Naive B cell (primary cell): Measurements from ENCODE around the gene LTO1. TPM values are rescaled to one million over a fixed set of nuclear protein-coding genes. Genes with fewer than 3 reads are reported as not detected.

Experiments
- ATAC-seq, 2 donors: fragments of 150-1000 bp; cut with Tn5 transposase; 2 replicates each; pipeline ENCODE4 v1.10.0; 2021; ENCODE audit warnings: low read depth in 2 of 2, mild to moderate bottlenecking in 2 of 2, moderate library complexity in 2 of 2
- DNase-seq: peaks from one replicate; pipeline ENCODE4 v3.0.0; 2022
- H3K27ac Mint-ChIP-seq, 6 donors: one replicate each; pipeline ENCODE4 v1.8.0; 2020 to 2022; ENCODE audit warnings: mild to moderate bottlenecking in 6 of 6, mixed read lengths in 6 of 6, moderate library complexity in 5 of 6, inconsistent platforms in 2 of 6
- H3K27me3 Mint-ChIP-seq, 3 donors: one replicate each; pipeline ENCODE4 v1.8.0; 2021 to 2022; ENCODE audit warnings: mixed read lengths in 3 of 3, mild to moderate bottlenecking in 1 of 3
- H3K36me3 Mint-ChIP-seq, 2 donors: one replicate each; pipeline ENCODE4 v1.8.0; 2020 to 2022; ENCODE audit warnings: mixed read lengths in 2 of 2, inconsistent platforms in 1 of 2, mild to moderate bottlenecking in 1 of 2
- H3K4me1 Mint-ChIP-seq, 3 donors: one replicate each; pipeline ENCODE4 v1.8.0; 2020 to 2022; ENCODE audit warnings: mixed read lengths in 3 of 3, inconsistent platforms in 1 of 3, mild to moderate bottlenecking in 1 of 3, moderate library complexity in 1 of 3
- H3K4me3 Mint-ChIP-seq, 8 donors: one replicate each; pipeline ENCODE4 v1.8.0; 2020 to 2022; ENCODE audit warnings: mild to moderate bottlenecking in 8 of 8, mixed read lengths in 8 of 8, moderate library complexity in 8 of 8, inconsistent platforms in 2 of 8
- H3K9me3 Mint-ChIP-seq, 7 donors: one replicate each; pipeline ENCODE4 v1.8.0; 2020 to 2022; ENCODE audit warnings: mixed read lengths in 7 of 7, mild to moderate bottlenecking in 5 of 7, inconsistent platforms in 2 of 7, moderate library complexity in 1 of 7
- polyA plus RNA-seq, 6 donors: library from polyadenylated mRNA; unstranded; fragments of 300-500 nt; fragmentation: Illumina TruSeq; gene quantifications; one replicate each; pipeline ENCODE4 v1.2.3, GENCODE V29; 2021; ENCODE audit warnings: low read depth in 6 of 6

Gene LTO1, protein sequence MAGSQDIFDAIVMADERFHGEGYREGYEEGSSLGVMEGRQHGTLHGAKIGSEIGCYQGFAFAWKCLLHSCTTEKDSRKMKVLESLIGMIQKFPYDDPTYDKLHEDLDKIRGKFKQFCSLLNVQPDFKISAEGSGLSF
- 10 to 100 TPM; 15.9 to 26.9 (median 16.8) TPM for polyA plus RNA-seq

DNA sequence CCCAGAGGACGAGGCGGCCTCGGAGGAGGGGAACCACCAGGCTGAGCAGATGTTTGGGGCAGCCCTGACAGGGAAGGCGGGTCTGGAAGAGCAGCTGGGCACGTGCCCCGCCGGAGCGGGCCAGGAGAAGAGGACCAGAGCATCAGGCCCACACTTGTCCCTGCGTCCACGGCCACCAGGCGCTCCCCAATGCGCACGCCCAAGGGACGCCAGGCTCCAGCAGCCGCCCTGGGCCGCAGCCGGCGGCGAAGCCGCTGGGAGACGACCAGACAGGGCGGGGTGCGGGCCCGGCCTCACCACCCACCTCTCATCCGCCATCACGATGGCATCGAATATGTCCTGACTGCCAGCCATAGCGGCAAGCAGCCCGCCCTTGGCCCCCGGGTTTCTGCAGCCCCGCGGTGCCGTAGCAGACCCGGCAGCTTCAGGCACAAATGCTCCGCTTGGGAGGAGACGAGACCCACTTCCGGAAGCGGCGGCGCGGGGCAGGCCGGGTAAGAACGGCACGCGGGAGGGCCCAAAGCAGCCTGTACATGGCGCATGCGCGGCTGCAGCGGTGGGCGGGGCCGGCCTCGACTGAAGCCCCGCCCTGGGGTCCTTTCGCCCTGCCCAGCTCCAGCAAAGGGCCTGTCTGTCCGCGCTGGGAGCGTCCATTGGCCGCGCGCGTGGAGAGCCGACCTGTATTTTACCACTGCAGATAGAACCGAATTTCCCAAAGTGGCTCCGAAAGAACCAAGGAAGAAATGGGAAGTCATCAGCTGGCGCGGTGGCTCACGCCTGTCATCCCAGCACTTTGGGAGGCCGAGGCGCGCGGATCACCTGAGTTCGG is at the start of gene LTO1:
LTO1 (minus strand) TSS at position 468 of the 829 bp plus-strand sequence; CDS start at position 354, 114 bp downstream.
- peak within 1 kb of the TSS; percentile 94 to 99 (median 96) for H3K4me3 Mint-ChIP-seq
- peaks cover 0 to 3% (median 0%) of the 10 kb centered on the region in 3 donors for H3K27me3 Mint-ChIP-seq
- H3K9me3 Mint-ChIP-seq: no peaks in the 10 kb centered on the region
- DNase-seq (peak; percentile 94), ATAC-seq (peak; percentile 93 to 94)
- peak within 1 kb of the TSS; percentile 85 to 98 (median 95) for H3K27ac Mint-ChIP-seq
- no peaks in the 10 kb centered on the region for H3K36me3 Mint-ChIP-seq
- peaks cover 20 to 46% (median 37%) of the 10 kb centered on the region in 3 donors for H3K4me1 Mint-ChIP-seq

DNA sequence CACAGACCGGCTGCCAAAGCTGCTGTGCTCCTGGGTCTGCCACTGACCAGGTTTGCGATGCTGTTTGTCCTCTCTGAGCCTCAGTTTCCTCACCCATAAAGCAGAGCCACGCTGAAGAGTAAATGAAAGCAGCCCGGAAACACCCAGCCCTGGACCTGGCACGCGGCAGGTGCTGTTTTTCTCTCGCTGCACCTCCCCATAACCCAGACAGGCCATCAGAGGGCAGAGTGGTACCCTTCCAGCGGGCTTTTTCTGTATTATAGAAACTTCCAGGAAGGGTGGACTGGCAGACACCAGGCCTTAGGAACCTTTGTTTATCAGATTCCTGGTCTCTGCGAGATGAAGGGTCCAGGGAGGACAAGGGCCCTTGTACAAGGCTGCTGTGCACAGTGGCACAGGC is 46.6 kb upstream of the LTO1 start:
- ATAC-seq (no peak), DNase-seq (no peak)
- Mint-ChIP-seq H3K36me3 (no peaks in the 10 kb centered on the region), H3K9me3 (peaks cover 0 to 9% (median 0%) of the 10 kb centered on the region in 7 donors), H3K27me3 (peaks cover 58 to 84% (median 75%) of the 10 kb centered on the region in 3 donors), H3K4me3 (no peak overlapping the region), H3K4me1 (peaks cover 0 to 8% (median 4%) of the 10 kb centered on the region in 3 donors), H3K27ac (no peak overlapping the region)

DNA sequence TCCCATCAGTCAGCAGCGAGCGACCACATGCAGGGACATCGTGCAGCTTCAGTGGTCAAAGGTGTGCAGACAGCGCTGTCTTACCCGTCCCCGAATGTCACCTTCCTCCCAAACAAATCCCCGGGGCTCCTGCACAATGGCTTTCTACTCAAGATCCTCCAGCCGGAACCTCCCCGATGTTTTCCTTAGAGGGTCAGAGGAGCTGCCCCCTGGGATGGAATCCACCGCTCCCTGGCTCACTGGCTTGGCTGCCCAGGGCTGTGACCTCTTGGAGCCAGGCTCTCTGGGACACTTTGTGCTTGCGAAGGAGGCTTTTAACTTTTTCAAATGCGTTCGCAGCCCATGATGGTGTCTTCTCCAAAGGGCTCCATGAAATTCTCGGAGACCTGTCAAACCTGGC is 46.0 kb upstream of the LTO1 start:
- H3K27ac Mint-ChIP-seq: no peak overlapping the region
- DNase-seq (no peak), ATAC-seq (no peak)
- H3K4me1 Mint-ChIP-seq: peaks cover 0 to 8% (median 4%) of the 10 kb centered on the region in 3 donors
- H3K9me3 Mint-ChIP-seq: peaks cover 0 to 9% (median 0%) of the 10 kb centered on the region in 7 donors
- H3K27me3 Mint-ChIP-seq: peaks cover 57 to 78% (median 70%) of the 10 kb centered on the region in 3 donors
- no peaks in the 10 kb centered on the region for H3K36me3 Mint-ChIP-seq
- H3K4me3 Mint-ChIP-seq: no peak overlapping the region

DNA sequence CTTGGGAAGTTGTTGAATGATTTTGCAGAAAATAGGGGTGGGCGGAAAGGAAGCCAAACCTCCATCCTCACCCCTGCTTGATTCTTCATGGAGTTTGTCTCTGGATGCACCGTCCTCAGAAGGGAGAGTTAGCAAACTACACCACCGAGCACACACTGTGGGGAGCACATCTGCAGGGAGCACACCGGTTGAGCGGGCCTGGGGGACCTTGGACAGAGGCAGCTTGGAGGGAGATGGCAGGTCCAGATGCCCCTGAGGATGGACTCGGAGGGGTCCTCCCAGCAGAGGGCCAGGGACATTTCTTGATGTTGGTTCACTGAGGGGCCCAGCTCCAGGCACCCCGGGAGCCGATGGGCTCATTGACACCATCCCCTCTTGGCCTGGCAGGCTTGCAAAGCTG is 43.8 kb upstream of the LTO1 start:
- Mint-ChIP-seq H3K36me3 (no peaks in the 10 kb centered on the region), H3K27ac (no peak overlapping the region), H3K4me3 (no peak overlapping the region), H3K27me3 (peaks cover 42 to 70% (median 66%) of the 10 kb centered on the region in 3 donors), H3K4me1 (peaks cover 0 to 8% (median 4%) of the 10 kb centered on the region in 3 donors), H3K9me3 (peaks cover 0 to 9% (median 0%) of the 10 kb centered on the region in 7 donors)
- no peak for ATAC-seq
- DNase-seq: no peak

DNA sequence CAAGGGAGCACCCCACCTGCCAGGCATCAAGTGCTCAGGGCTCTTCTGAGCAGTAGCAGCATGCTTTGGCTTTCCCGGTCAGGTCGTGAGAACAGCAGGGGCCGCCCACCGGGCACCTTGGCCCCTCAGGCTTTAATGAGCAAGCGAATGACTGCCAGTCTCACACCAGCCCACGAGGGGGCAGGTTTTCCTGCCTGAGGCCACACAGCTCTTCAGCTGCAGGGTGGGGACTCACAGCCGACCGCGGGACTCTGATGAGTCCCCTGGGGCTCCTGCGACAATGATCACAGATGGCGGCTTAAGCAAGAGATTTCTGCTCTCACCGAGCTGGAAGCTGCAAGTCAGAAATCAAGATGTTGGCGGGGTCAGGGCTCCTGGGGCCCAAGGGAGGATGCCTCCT is 43.0 kb upstream of the LTO1 start:
- H3K27me3 Mint-ChIP-seq: peaks cover 42 to 65% (median 58%) of the 10 kb centered on the region in 3 donors
- peak; percentile 75 to 90 for ATAC-seq
- H3K36me3 Mint-ChIP-seq: no peaks in the 10 kb centered on the region
- H3K27ac Mint-ChIP-seq: no peak overlapping the region
- no peak overlapping the region for H3K4me3 Mint-ChIP-seq
- H3K4me1 Mint-ChIP-seq: peaks cover 0 to 8% (median 4%) of the 10 kb centered on the region in 3 donors
- peaks cover 0 to 9% (median 0%) of the 10 kb centered on the region in 7 donors for H3K9me3 Mint-ChIP-seq
- DNase-seq: peak; percentile 26

DNA sequence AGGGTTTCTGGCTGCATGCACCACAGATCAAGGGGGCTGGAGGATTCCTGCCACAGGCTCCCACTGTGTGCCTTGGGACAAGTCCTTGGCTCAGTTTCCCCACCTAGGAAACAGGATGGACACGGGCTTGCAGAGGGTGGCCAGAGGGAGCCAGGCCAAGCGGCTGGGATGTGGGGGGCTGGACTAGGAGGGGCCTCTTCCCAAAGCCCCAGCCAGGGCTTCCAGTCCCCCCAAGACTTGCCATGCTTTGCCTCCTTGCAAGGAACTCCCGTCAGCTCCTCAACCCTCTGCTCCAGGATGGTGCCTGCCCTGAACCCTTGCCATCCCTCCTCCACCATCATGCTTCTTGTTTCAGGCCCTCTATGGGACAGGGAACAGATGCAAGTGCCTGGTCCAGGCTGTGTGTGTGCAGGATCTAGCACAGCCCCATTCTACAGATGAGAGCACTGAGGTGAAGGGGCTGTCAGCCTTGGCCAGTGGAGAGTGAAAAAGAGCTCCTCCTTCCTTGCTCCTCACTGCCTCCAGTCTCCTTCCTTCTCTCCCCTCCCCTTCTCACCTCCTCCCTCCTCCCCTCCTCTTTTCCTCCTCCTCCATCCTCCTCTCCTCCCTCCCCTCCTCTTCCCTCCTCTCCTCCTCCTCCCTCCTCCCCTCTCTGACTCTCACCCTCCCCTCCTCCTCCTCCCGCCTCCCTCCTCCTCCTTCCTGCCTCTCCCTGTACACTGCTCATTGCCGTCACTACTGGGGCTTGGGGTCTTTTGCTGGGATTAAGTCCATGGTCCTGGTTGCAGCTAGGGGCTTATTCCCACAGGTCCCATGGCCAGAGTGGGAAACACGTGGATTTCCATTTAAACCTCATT is 42.0 kb upstream of the LTO1 start:
- Mint-ChIP-seq H3K4me1 (peaks cover 3 to 11% (median 6%) of the 10 kb centered on the region in 3 donors), H3K9me3 (peaks cover 0 to 12% (median 2%) of the 10 kb centered on the region in 7 donors), H3K27me3 (peaks cover 38 to 64% (median 54%) of the 10 kb centered on the region in 3 donors), H3K36me3 (no peaks in the 10 kb centered on the region), H3K4me3 (no peak overlapping the region), H3K27ac (no peak overlapping the region)
- ATAC-seq: no peak
- no peak for DNase-seq

DNA sequence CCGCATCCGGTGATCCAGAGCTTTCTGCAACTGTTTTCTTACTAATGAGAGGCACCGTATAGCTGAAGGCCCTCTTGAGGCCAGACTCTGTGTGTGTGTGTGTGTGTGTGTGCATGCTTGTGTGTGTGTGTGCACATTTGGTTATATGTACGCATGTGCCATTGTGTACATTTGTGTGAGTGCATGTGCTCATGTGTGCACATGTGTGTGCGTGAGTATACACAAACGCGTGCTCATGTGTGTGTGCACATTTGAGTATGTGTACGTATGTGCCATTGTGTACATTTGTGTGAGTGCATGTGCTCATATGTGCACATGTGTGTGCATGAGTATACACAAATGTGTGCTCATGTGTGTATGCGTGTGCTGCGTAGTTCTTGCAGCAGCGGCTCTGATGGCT is 40.9 kb upstream of the LTO1 start:
- Mint-ChIP-seq H3K4me1 (peaks cover 13 to 21% (median 13%) of the 10 kb centered on the region in 3 donors), H3K9me3 (peaks cover 0 to 16% (median 4%) of the 10 kb centered on the region in 7 donors), H3K4me3 (no peak overlapping the region), H3K27ac (no peak overlapping the region), H3K36me3 (no peaks in the 10 kb centered on the region), H3K27me3 (peaks cover 32 to 64% (median 51%) of the 10 kb centered on the region in 3 donors)
- no peak for ATAC-seq
- DNase-seq: no peak

DNA sequence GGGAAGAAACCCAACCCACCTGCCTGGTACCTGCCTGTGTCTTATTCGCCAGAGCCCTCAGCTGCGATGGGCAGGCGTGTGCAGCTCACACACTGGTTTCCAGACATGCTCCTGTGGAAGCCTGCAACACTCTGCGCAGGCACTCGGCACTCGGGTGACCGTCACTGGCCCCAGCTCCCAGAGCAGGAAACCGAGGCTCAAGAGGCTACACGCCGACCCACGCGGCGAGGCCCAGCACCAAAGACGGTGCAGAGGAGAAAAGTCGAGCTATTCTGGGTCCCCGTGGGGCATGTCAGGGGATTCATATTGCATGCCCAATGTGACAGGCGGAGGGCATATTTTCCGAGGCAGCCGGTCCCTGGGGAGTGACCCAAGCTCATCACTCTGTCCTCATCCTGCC is 40.3 kb upstream of the LTO1 start:
- Mint-ChIP-seq H3K27me3 (peaks cover 27 to 65% (median 56%) of the 10 kb centered on the region in 3 donors), H3K4me3 (no peak overlapping the region), H3K4me1 (peaks cover 13 to 23% (median 13%) of the 10 kb centered on the region in 3 donors)

DNA sequence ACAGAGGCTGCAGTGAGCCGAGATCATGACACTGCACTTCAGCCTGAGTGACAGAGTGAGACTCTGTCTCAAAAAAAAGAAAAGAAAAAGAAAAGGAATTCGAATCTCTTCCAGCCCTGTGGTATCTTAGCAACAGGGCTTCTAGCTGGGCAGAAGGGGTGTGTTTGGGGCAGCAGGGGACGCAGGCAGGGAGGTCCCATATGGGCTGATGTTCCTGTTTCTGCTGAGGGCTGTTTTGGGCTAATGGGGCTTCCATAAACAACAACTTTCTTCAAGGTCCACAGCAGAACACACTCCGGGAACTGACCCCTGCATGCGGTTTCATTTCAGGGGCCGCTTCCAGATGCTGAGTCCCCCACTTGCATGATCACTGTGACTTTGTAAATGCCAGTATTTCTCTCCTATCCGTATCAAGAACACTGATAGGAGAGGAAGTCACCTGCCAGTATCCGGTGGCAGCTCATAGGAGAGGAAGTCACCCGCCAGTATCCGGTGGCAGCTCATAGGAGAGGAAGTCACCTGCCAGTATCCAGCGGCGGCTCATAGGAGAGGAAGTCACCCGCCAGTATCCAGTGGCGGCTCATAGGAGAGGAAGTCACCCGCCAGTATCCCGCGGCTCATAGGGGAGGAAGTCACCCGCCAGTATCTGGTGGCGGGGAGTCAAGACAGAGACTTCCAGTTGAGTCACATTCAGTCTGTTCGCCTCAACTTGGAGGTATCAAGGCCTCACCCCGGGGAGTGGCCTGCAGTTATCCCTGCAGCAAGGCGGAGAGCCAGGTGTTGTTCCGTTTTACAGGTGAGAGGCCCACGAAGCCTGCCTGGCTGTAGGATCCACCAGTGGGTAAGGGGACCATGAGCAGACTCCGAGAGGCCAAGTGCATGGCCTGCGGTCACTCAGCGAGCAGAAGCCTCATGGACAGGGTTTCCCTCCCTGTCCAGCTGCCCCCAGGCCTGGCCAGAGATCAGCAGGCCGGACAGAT is 37.0 kb upstream of the LTO1 start:
- Mint-ChIP-seq H3K36me3 (no peaks in the 10 kb centered on the region), H3K27me3 (peaks cover 13 to 64% (median 37%) of the 10 kb centered on the region in 3 donors), H3K27ac (peak overlapping the region in 2 of 6 donors; percentile 39 to 55), H3K4me1 (peaks cover 9 to 17% (median 13%) of the 10 kb centered on the region in 3 donors), H3K9me3 (peaks cover 0 to 10% (median 4%) of the 10 kb centered on the region in 7 donors), H3K4me3 (peak overlapping the region in 7 of 8 donors; percentile 50 to 81 (median 70))
- DNase-seq: no peak
- peak; percentile 34 to 40 for ATAC-seq

More for the DNA sequence above, 40.3 kb upstream of the LTO1 start:
- peaks cover 0 to 10% (median 4%) of the 10 kb centered on the region in 7 donors for H3K9me3 Mint-ChIP-seq
- no peak for ATAC-seq
- no peak overlapping the region for H3K27ac Mint-ChIP-seq
- no peak for DNase-seq
- H3K36me3 Mint-ChIP-seq: no peaks in the 10 kb centered on the region

DNA sequence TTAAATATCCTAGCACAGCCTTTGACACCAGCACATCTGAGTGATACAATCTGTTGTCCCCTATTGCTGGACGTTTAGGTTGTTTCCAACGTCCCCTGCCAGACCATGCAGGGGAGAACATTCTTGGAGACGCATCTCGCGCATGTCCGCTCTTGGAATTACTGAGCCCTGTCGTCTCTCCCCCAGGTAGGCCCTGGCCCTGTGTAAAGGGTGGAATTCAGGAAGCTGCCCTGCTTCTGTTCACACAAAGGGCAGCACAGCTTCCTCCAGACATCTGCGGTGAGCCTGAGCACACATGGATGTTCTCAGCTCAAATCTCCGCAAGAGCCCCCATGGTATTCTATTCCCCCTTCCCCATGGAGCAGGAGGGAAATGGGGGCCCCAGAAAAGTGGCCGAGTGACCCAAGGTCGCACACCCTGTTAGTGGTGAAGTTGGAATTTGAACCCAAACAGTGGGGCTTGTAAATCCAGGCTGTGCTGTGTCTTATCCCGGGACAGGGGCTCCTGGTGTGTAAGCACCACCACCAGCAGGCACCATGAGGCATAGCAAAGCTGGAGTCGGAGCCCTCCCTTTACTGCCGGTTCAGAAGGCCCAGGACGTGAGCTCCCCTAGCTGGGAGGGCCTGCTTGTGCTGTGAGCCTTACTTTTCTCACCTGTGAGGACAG is 33.7 kb upstream of the LTO1 start:
- Mint-ChIP-seq H3K9me3 (peaks cover 0 to 9% (median 4%) of the 10 kb centered on the region in 7 donors), H3K36me3 (no peaks in the 10 kb centered on the region), H3K27me3 (peaks cover 23 to 82% (median 47%) of the 10 kb centered on the region in 3 donors), H3K4me1 (peaks cover 16 to 27% (median 22%) of the 10 kb centered on the region in 3 donors), H3K4me3 (peak overlapping the region in 1 of 8 donors; percentile 12), H3K27ac (no peak overlapping the region)
- DNase-seq (no peak), ATAC-seq (no peak)

DNA sequence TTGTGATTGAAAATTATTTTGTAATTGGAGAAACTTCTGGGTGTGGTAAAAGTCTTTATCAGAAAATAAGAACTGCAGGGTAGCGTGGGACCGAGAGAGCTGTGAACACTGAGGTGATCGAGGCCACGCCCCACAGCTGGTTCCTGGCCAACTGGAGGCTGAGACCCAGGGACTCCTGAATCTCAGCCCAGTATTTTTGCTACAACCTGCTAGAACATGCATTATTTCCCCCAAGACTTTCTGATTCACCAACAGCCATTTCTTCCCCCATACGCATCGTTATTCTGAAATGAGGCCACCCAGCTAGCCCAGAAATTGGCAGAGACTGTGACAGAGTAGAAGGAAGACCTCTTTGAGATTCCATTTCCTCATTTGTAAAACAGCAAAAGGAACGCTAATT is 32.0 kb upstream of the LTO1 start:
- H3K4me3 Mint-ChIP-seq: no peak overlapping the region
- no peak overlapping the region for H3K27ac Mint-ChIP-seq
- ATAC-seq (no peak), DNase-seq (no peak)
- H3K27me3 Mint-ChIP-seq: peaks cover 23 to 82% (median 48%) of the 10 kb centered on the region in 3 donors
- H3K9me3 Mint-ChIP-seq: peaks cover 0 to 7% (median 4%) of the 10 kb centered on the region in 7 donors
- H3K4me1 Mint-ChIP-seq: peaks cover 14 to 31% (median 28%) of the 10 kb centered on the region in 3 donors
- no peaks in the 10 kb centered on the region for H3K36me3 Mint-ChIP-seq
